MG63 (cell line): ENCODE measurements around the gene PATJ. TPM values are rescaled to one million over a fixed set of nuclear protein-coding genes. Genes with fewer than 3 reads are reported as not detected.
"Not testable (repeated sequence)": the region's sequence is repeated elsewhere in the genome, so short reads cannot be mapped to it uniquely, and the experiment has no call there.

ENCODE experiments used
- DNase-seq: peaks from one replicate; pipeline ENCODE4 v3.0.0-alpha.2; 2020
- H3K27me3 ChIP-seq: fragments of 250-450 bp; sonication (Bioruptor Pico); 2 replicates; pipeline ENCODE4 v1.5.1; 2020; ENCODE audit warnings: mild to moderate bottlenecking, moderate library complexity
- H3K36me3 ChIP-seq: fragments of 250-450 bp; sonication (Bioruptor Pico); 2 replicates; pipeline ENCODE4 v1.5.1; 2020; ENCODE audit warnings: mild to moderate bottlenecking, moderate library complexity
- H3K4me3 ChIP-seq: fragments of 250-450 bp; sonication (Bioruptor Pico); 2 replicates; pipeline ENCODE4 v1.5.1; 2020; ENCODE audit warnings: mild to moderate bottlenecking, moderate library complexity
- H3K9me3 ChIP-seq: fragments of 250-450 bp; sonication (Bioruptor Pico); 2 replicates; pipeline ENCODE4 v1.5.1; 2020; ENCODE audit warnings: mild to moderate bottlenecking, moderate library complexity
- total RNA-seq: library from RNA; depleted of rRNA; stranded (reverse); fragments of >200 nt; shearing (Covaris generic); gene quantifications from 2 replicates; pipeline ENCODE4 v1.2.3, GENCODE V29; 2014; ENCODE audit warnings: low replicate concordance

The PATJ gene
- total RNA-seq, 1 experiment from 2014 or later, result 2.6 TPM

GRCh38 chr1:61942856-61943255 is 200.6 kb downstream of the PATJ start:
- H3K36me3 ChIP-seq, result no peaks in the 10 kb centered on the region
- H3K9me3 ChIP-seq, result no peaks in the 10 kb centered on the region
- H3K4me3 ChIP-seq, result no peak overlapping the region
- no peak for DNase-seq
- no peaks in the 10 kb centered on the region for H3K27me3 ChIP-seq

- H3K9me3 ChIP-seq, H3K27me3 ChIP-seq, H3K4me3 ChIP-seq, H3K36me3 ChIP-seq, DNase-seq: not testable (repeated sequence)
Measured at GRCh38 chr1:61948685-61949084, 206.4 kb downstream of the PATJ start.

DNA sequence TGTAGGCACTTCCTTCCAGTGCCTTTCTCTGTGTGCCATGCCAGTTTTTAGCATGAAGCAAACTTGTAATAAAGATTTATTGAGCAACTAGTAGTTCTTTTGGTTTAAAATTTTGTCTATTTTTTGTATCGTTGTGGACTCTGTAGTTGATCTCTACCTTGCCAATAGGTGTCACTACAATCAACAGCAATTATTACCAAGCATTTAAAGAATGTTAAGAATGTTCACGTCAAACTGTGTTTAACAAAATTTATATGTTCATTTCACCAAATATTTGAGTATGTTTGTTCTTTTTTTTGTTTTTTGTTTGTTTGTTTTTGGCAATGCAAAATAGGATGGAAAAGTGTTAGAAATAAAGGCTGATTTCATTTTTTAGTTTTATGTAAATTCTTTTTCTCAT is 208.1 kb downstream of the PATJ start:
- H3K9me3 ChIP-seq, result no peaks in the 10 kb centered on the region
- H3K4me3 ChIP-seq, result no peak overlapping the region
- H3K36me3 ChIP-seq, result no peaks in the 10 kb centered on the region
- DNase-seq, result no peak
- H3K27me3 ChIP-seq, result no peaks in the 10 kb centered on the region

GRCh38 chr1:61951731-61952580 is 209.7 kb downstream of the PATJ start:
- no peak for DNase-seq
- Histone ChIP-seq H3K27me3 (no peaks in the 10 kb centered on the region), H3K9me3 (no peaks in the 10 kb centered on the region)

GRCh38 chr1:61952675-61953074 is 210.4 kb downstream of the PATJ start:
- Histone ChIP-seq H3K4me3 (no peak overlapping the region), H3K36me3 (no peaks in the 10 kb centered on the region), H3K27me3 (no peaks in the 10 kb centered on the region), H3K9me3 (no peaks in the 10 kb centered on the region)
- no peak for DNase-seq

More at GRCh38 chr1:61951731-61952580, 209.7 kb downstream of the PATJ start:
- no peaks in the 10 kb centered on the region for H3K36me3 ChIP-seq
- no peak overlapping the region for H3K4me3 ChIP-seq

- no peak for DNase-seq
- no peaks in the 10 kb centered on the region for H3K36me3 ChIP-seq
Measured at GRCh38 chr1:61953076-61953789, 211.0 kb downstream of the PATJ start.

DNA sequence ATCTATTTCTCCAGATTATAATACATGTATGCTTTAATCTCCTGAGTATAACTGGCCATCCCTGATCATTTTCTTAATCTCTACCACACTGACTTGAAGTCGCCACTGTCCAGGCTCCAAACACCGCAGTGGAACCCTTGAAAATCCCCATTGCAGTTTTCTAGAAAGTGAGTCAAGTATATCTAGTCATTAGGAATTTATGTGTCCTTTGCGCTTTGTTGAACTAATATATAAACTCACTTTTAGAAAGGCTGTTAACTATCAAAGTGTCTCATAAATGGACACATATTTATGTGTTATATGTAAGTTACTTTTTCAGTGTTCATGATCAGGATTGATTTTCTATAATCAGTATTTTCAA is 211.5 kb downstream of the PATJ start:
- Histone ChIP-seq H3K9me3 (no peaks in the 10 kb centered on the region), H3K27me3 (no peaks in the 10 kb centered on the region)

More at GRCh38 chr1:61953076-61953789, 211.0 kb downstream of the PATJ start:
- Histone ChIP-seq H3K27me3 (no peaks in the 10 kb centered on the region), H3K4me3 (no peak overlapping the region), H3K9me3 (no peaks in the 10 kb centered on the region)

DNA sequence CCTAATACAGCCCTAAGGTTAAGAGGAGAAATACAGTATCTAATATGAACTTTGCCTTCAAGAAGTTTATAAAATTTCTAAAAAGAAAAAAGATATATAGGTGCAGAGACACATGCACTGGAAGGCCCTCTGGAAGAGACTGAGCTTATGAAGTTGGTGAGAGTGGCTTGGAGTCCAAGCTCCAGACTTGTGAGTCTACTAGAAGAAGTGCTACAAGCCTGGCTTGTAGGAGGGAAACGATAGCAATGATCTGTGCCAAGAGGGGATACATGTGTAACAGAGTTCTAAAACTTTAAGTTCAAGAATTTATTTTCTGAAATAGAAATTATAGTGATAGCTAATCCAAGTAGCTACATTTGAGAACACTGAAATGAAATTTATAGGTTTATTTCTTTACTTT is 213.0 kb downstream of the PATJ start:
- H3K27me3 ChIP-seq, result no peaks in the 10 kb centered on the region
- no peak for DNase-seq
- H3K4me3 ChIP-seq, result no peak overlapping the region
- H3K36me3 ChIP-seq, result no peaks in the 10 kb centered on the region
- H3K9me3 ChIP-seq, result no peaks in the 10 kb centered on the region

More for the DNA sequence above, 211.5 kb downstream of the PATJ start:
- no peak for DNase-seq
- H3K4me3 ChIP-seq, result no peak overlapping the region
- H3K36me3 ChIP-seq, result no peaks in the 10 kb centered on the region

- Histone ChIP-seq H3K4me3 (no peak overlapping the region), H3K9me3 (no peaks in the 10 kb centered on the region), H3K36me3 (no peaks in the 10 kb centered on the region), H3K27me3 (no peaks in the 10 kb centered on the region)
- DNase-seq, result no peak
Measured at GRCh38 chr1:61956016-61956645, 213.9 kb downstream of the PATJ start.

- no peaks in the 10 kb centered on the region for H3K36me3 ChIP-seq
- no peaks in the 10 kb centered on the region for H3K27me3 ChIP-seq
- DNase-seq, result no peak
- H3K4me3 ChIP-seq, result no peak overlapping the region
- no peaks in the 10 kb centered on the region for H3K9me3 ChIP-seq
Measured at GRCh38 chr1:61956784-61957183, 214.5 kb downstream of the PATJ start.

GRCh38 chr1:61961009-61961408 is 218.7 kb downstream of the PATJ start:
- Histone ChIP-seq H3K27me3 (no peaks in the 10 kb centered on the region), H3K4me3 (no peak overlapping the region), H3K9me3 (no peaks in the 10 kb centered on the region), H3K36me3 (no peaks in the 10 kb centered on the region)
- no peak for DNase-seq

GRCh38 chr1:61962631-61963030 is 220.4 kb downstream of the PATJ start:
- no peaks in the 10 kb centered on the region for H3K27me3 ChIP-seq
- H3K4me3 ChIP-seq, result no peak overlapping the region
- DNase-seq, result no peak
- no peaks in the 10 kb centered on the region for H3K36me3 ChIP-seq
- H3K9me3 ChIP-seq, result no peaks in the 10 kb centered on the region

GRCh38 chr1:61966450-61967225 is 224.4 kb downstream of the PATJ start:
- not testable (repeated sequence) for H3K9me3 ChIP-seq, H3K4me3 ChIP-seq, H3K36me3 ChIP-seq, DNase-seq, H3K27me3 ChIP-seq

- H3K4me3 ChIP-seq, result no peak overlapping the region
- H3K9me3 ChIP-seq, result no peaks in the 10 kb centered on the region
- H3K27me3 ChIP-seq, result no peaks in the 10 kb centered on the region
- DNase-seq, result no peak
- H3K36me3 ChIP-seq, result no peaks in the 10 kb centered on the region
Measured at GRCh38 chr1:61967750-61968149, 225.5 kb downstream of the PATJ start.

GRCh38 chr1:61968869-61969268 is 226.6 kb downstream of the PATJ start:
- no peaks in the 10 kb centered on the region for H3K36me3 ChIP-seq
- DNase-seq, result no peak
- H3K9me3 ChIP-seq, result no peaks in the 10 kb centered on the region
- H3K4me3 ChIP-seq, result no peak overlapping the region
- no peaks in the 10 kb centered on the region for H3K27me3 ChIP-seq

- H3K9me3 ChIP-seq, result no peaks in the 10 kb centered on the region
- DNase-seq, result no peak
- no peak overlapping the region for H3K4me3 ChIP-seq
- no peaks in the 10 kb centered on the region for H3K36me3 ChIP-seq
- H3K27me3 ChIP-seq, result no peaks in the 10 kb centered on the region
Measured at GRCh38 chr1:61973100-61973837, 231.0 kb downstream of the PATJ start.
